DND-41 (cell line): ENCODE data around the gene TSC22D1.
A peak's percentile ranks its signal among the peaks of the same experiment; 100 is the strongest.

Experiments used
- ATAC-seq: fragments of 200-7000 bp; cut with Tn5 transposase; 3 replicates; pipeline ENCODE4 v1.9.1; 2021; ENCODE audit warnings: low read depth; ENCODE audit not compliant: insufficient read depth
- DNase-seq: peaks from one replicate; pipeline ENCODE4 v3.0.0-alpha.2; 2020
- H2AFZ ChIP-seq: 2 replicates; pipeline ENCODE4 v1.6.0; 2012; ENCODE audit warnings: low read depth, low read length
- H3K27ac ChIP-seq: 2 replicates; pipeline ENCODE4 v1.5.1; 2012; ENCODE audit warnings: low read length, inconsistent platforms
- H3K27me3 ChIP-seq: fragments of 200-600 bp; sonication (generic); 2 replicates; pipeline ENCODE4 v1.6.0; 2012; ENCODE audit warnings: low read length, mild to moderate bottlenecking, inconsistent platforms; ENCODE audit not compliant: insufficient read depth, poor library complexity
- H3K36me3 ChIP-seq: 2 replicates; pipeline ENCODE4 v1.5.1; 2012; ENCODE audit warnings: low read length, inconsistent platforms; ENCODE audit not compliant: insufficient read depth
- H3K4me1 ChIP-seq: 2 replicates; pipeline ENCODE4 v1.5.1; 2012; ENCODE audit warnings: mild to moderate bottlenecking, low read length; ENCODE audit not compliant: insufficient read depth
- H3K4me2 ChIP-seq: 2 replicates; pipeline ENCODE4 v1.6.0; 2012; ENCODE audit warnings: mild to moderate bottlenecking, moderate library complexity, low read length, inconsistent platforms; ENCODE audit not compliant: insufficient read depth
- H3K4me3 ChIP-seq, 2 experiments: fragments of 200-600 bp in 1 of 2; shearing (Covaris generic) in 1 of 2; 2 replicates each; pipeline ENCODE4 v1.5.1; 2012 to 2016; ENCODE audit warnings: inconsistent platforms in 2 of 2, low read length in 2 of 2, mild to moderate bottlenecking in 2 of 2, low read depth in 1 of 2, moderate library complexity in 1 of 2
- H3K79me2 ChIP-seq: 2 replicates; pipeline ENCODE4 v1.6.0; 2012; ENCODE audit warnings: low read length, inconsistent platforms; ENCODE audit not compliant: insufficient read depth
- H3K9ac ChIP-seq: 2 replicates; pipeline ENCODE4 v1.6.0; 2012; ENCODE audit warnings: low read depth, mild to moderate bottlenecking, inconsistent platforms, low read length, moderate library complexity
- H3K9me3 ChIP-seq: 2 replicates; pipeline ENCODE4 v1.5.1; 2012; ENCODE audit warnings: low read length, moderate library complexity, mild to moderate bottlenecking, inconsistent platforms; ENCODE audit not compliant: insufficient read depth, severe bottlenecking
- H4K20me1 ChIP-seq: 2 replicates; pipeline ENCODE4 v1.6.0; 2012; ENCODE audit warnings: low read length; ENCODE audit not compliant: insufficient read depth
- CTCF ChIP-seq: IDR thresholded peaks from 2 replicates; pipeline ENCODE4 v1.5.1; 2012; ENCODE audit warnings: borderline replicate concordance, low read length, moderate library complexity, mild to moderate bottlenecking; ENCODE audit not compliant: poor library complexity, severe bottlenecking; ENCODE audit errors: extremely low read depth
- EZH2 ChIP-seq: IDR thresholded peaks from 3 replicates; pipeline ENCODE4 v1.6.1; 2012; ENCODE audit warnings: borderline replicate concordance, low read depth, mild to moderate bottlenecking, moderate library complexity, low read length, inconsistent platforms; ENCODE audit not compliant: severe bottlenecking

The TSC22D1 gene

GRCh38 chr13:44577236-44578066 is 1.3 kb upstream of the TSC22D1 start:
- H3K79me2 ChIP-seq: peaks cover 33% of the 10 kb centered on the region
- H4K20me1 ChIP-seq: peaks cover 24% of the 10 kb centered on the region
- H2AFZ ChIP-seq: peak overlapping the region; percentile 91
- peak overlapping the region; percentile 90 for H3K27ac ChIP-seq
- peak overlapping the region; percentile 42 to 69 for H3K4me3 ChIP-seq
- peaks cover 16% of the 10 kb centered on the region for H3K36me3 ChIP-seq
- H3K4me1 ChIP-seq: peaks cover 45% of the 10 kb centered on the region
- H3K27me3 ChIP-seq: peaks cover 4% of the 10 kb centered on the region
- H3K4me2 ChIP-seq: peak overlapping the region; percentile 71
- DNase-seq: peak; percentile 97
- peak overlapping the region; percentile 95 for H3K9ac ChIP-seq
- peak; percentile 74 for ATAC-seq
- no peaks in the 10 kb centered on the region for H3K9me3 ChIP-seq
- TF ChIP-seq EZH2: no peak
- no peak for TF ChIP-seq CTCF

- Histone ChIP-seq H3K36me3 (peaks cover 16% of the 10 kb centered on the region), H3K9me3 (no peaks in the 10 kb centered on the region), H2AFZ (peak overlapping the region; percentile 84), H4K20me1 (peaks cover 24% of the 10 kb centered on the region), H3K4me2 (peak overlapping the region; percentile 71), H3K4me1 (peaks cover 53% of the 10 kb centered on the region), H3K79me2 (peaks cover 37% of the 10 kb centered on the region), H3K27ac (peak overlapping the region; percentile 90), H3K27me3 (no peaks in the 10 kb centered on the region), H3K4me3 (peak overlapping the region; percentile 35 to 69), H3K9ac (peak overlapping the region; percentile 95)
- ATAC-seq (peak; percentile 31), DNase-seq (peak; percentile 42)
- TF ChIP-seq CTCF: no peak
- no peak for TF ChIP-seq EZH2
Measured at GRCh38 chr13:44576351-44577235, 463 bp upstream of the TSC22D1 start.

- Histone ChIP-seq H3K4me1 (peaks cover 67% of the 10 kb centered on the region), H2AFZ (no peak overlapping the region), H3K9me3 (no peaks in the 10 kb centered on the region), H3K4me3 (peak overlapping the region in 1 of 2 experiments; percentile 69; a peak in 2 of 4 replicates), H3K4me2 (peak overlapping the region; percentile 71), H3K27me3 (no peaks in the 10 kb centered on the region), H3K79me2 (peaks cover 42% of the 10 kb centered on the region), H3K9ac (peak overlapping the region; percentile 95), H3K36me3 (peaks cover 16% of the 10 kb centered on the region), H3K27ac (no peak overlapping the region), H4K20me1 (peaks cover 24% of the 10 kb centered on the region)
- DNase-seq (no peak), ATAC-seq (no peak)
- TF ChIP-seq EZH2: no peak
- TF ChIP-seq CTCF: no peak
Measured at GRCh38 chr13:44575035-44575434, 1.1 kb downstream of the TSC22D1 start.
